ENCODE results near the gene KLHL34. TPM values are rescaled to one million over a fixed set of nuclear protein-coding genes. Genes with fewer than 3 reads are reported as not detected.
A peak's percentile ranks its signal among the peaks of the same experiment; 100 is the strongest.

KLHL34 gene
- total RNA-seq, 1 donor from 2014 or later, result not detected

- Histone ChIP-seq H3K36me3 (ENCODE audit: insufficient read depth, low read length) (no peaks in the 10 kb centered on the region), H3K4me2 (ENCODE audit: low read length) (peak overlapping the region; percentile 22), H3K79me2 (ENCODE audit: insufficient read depth, low read length) (no peaks in the 10 kb centered on the region), H2AFZ (ENCODE audit: low read depth, low read length) (no peak overlapping the region), H3K27me3 (ENCODE audit: insufficient read depth, low read length) (no peaks in the 10 kb centered on the region), H3K9me3 (ENCODE audit: insufficient read depth, low read depth, low read length) (no peaks in the 10 kb centered on the region), H3K4me3 (ENCODE audit: insufficient read depth, low read depth, low read length) (no peak overlapping the region), H3K27ac (ENCODE audit: low read depth, low read length) (peak overlapping the region; percentile 47), H3K9ac (ENCODE audit: low read length) (no peak overlapping the region), H3K4me1 (ENCODE audit: insufficient read depth, low read length) (peaks cover 6% of the 10 kb centered on the region), H4K20me1 (ENCODE audit: insufficient read depth, low read length) (no peaks in the 10 kb centered on the region)
- H3K27ac Mint-ChIP-seq (ENCODE audit: unreplicated experiment), result no peak overlapping the region
- no peak overlapping the region for H3K4me3 Mint-ChIP-seq (ENCODE audit: unreplicated experiment)
- no peaks in the 10 kb centered on the region for H3K36me3 Mint-ChIP-seq (ENCODE audit: low read depth, unreplicated experiment)
- peak; percentile 95 for FAIRE-seq
- H3K27me3 Mint-ChIP-seq (ENCODE audit: low read depth, unreplicated experiment), result no peaks in the 10 kb centered on the region
- H3K4me1 Mint-ChIP-seq (ENCODE audit: low read depth, unreplicated experiment), result peaks cover 2% of the 10 kb centered on the region
- no peaks in the 10 kb centered on the region for H3K9me3 Mint-ChIP-seq (ENCODE audit: unreplicated experiment)
- TF ChIP-seq, protein P1, sequence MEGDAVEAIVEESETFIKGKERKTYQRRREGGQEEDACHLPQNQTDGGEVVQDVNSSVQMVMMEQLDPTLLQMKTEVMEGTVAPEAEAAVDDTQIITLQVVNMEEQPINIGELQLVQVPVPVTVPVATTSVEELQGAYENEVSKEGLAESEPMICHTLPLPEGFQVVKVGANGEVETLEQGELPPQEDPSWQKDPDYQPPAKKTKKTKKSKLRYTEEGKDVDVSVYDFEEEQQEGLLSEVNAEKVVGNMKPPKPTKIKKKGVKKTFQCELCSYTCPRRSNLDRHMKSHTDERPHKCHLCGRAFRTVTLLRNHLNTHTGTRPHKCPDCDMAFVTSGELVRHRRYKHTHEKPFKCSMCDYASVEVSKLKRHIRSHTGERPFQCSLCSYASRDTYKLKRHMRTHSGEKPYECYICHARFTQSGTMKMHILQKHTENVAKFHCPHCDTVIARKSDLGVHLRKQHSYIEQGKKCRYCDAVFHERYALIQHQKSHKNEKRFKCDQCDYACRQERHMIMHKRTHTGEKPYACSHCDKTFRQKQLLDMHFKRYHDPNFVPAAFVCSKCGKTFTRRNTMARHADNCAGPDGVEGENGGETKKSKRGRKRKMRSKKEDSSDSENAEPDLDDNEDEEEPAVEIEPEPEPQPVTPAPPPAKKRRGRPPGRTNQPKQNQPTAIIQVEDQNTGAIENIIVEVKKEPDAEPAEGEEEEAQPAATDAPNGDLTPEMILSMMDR (IDR thresholded peaks at IDR 0.05; ENCODE audit: insufficient read depth, low read depth, low read length), result no peak
- no peak for TF ChIP-seq EZH2 (IDR thresholded peaks at IDR 0.05; ENCODE audit: insufficient read depth, low read length)
- DNase-seq (ENCODE audit: low read depth), result peak; percentile 22
Observed at GRCh38 chrX:21699136-21699535, 41.0 kb upstream of the KLHL34 start.

GRCh38 chrX:21698272-21698671, 40.1 kb upstream of the KLHL34 start:
- H3K9me3 Mint-ChIP-seq (ENCODE audit: unreplicated experiment), result no peaks in the 10 kb centered on the region
- H3K4me3 ChIP-seq (ENCODE audit: insufficient read depth, low read depth, low read length), result no peak overlapping the region
- H3K27ac Mint-ChIP-seq (ENCODE audit: unreplicated experiment), result no peak overlapping the region
- no peak overlapping the region for H3K9ac ChIP-seq (ENCODE audit: low read length)
- H3K27me3 ChIP-seq (ENCODE audit: insufficient read depth, low read length), result no peaks in the 10 kb centered on the region
- no peak overlapping the region for H3K27ac ChIP-seq (ENCODE audit: low read depth, low read length)
- no peak overlapping the region for H3K4me3 Mint-ChIP-seq (ENCODE audit: unreplicated experiment)
- H2AFZ ChIP-seq (ENCODE audit: low read depth, low read length), result no peak overlapping the region
- H3K27me3 Mint-ChIP-seq (ENCODE audit: low read depth, unreplicated experiment), result no peaks in the 10 kb centered on the region
- no peaks in the 10 kb centered on the region for H4K20me1 ChIP-seq (ENCODE audit: insufficient read depth, low read length)
- H3K9me3 ChIP-seq (ENCODE audit: insufficient read depth, low read depth, low read length), result no peaks in the 10 kb centered on the region
- no peaks in the 10 kb centered on the region for H3K36me3 Mint-ChIP-seq (ENCODE audit: low read depth, unreplicated experiment)
- FAIRE-seq (no peak), DNase-seq (ENCODE audit: low read depth) (no peak)
- H3K79me2 ChIP-seq (ENCODE audit: insufficient read depth, low read length), result no peaks in the 10 kb centered on the region
- no peaks in the 10 kb centered on the region for H3K36me3 ChIP-seq (ENCODE audit: insufficient read depth, low read length)
- peaks cover 2% of the 10 kb centered on the region for H3K4me1 Mint-ChIP-seq (ENCODE audit: low read depth, unreplicated experiment)
- H3K4me1 ChIP-seq (ENCODE audit: insufficient read depth, low read length), result peaks cover 6% of the 10 kb centered on the region
- H3K4me2 ChIP-seq (ENCODE audit: low read length), result no peak overlapping the region
- no peak for TF ChIP-seq EZH2 (IDR thresholded peaks at IDR 0.05; ENCODE audit: insufficient read depth, low read length)
- TF ChIP-seq, protein P1 (IDR thresholded peaks at IDR 0.05; ENCODE audit: insufficient read depth, low read depth, low read length), result no peak

DNA sequence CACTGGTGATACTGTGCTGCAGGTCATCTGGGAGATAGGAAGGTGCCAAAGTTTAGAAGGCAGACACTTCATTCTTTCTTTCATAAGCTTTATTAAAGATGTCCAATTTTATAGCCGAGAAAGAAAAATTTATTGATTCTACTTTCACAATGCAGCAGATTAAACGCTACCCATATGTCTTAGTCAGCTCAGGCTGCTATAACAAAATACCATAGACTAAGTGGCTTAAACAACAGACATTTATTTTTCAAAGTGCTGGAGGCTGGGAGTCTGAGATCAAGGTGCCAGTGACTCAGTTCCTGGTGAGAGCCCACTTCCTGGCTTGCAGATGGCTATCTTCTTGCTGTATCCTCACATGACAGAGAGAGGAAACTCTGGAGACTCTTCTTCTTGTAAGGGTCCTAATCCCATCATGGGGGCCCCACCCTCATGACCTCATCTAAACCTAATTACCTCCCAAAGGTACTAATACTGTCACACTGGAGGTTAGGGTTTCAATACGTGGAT, 33.4 kb upstream of the KLHL34 start:
- no peaks in the 10 kb centered on the region for H3K9me3 Mint-ChIP-seq (ENCODE audit: unreplicated experiment)
- TF ChIP-seq, protein P1 (IDR thresholded peaks at IDR 0.05; ENCODE audit: insufficient read depth, low read depth, low read length), result no peak
- TF ChIP-seq EZH2 (IDR thresholded peaks at IDR 0.05; ENCODE audit: insufficient read depth, low read length), result no peak

More for the DNA sequence above, 33.4 kb upstream of the KLHL34 start:
- Histone ChIP-seq H3K4me3 (ENCODE audit: insufficient read depth, low read depth, low read length) (no peak overlapping the region), H3K36me3 (ENCODE audit: insufficient read depth, low read length) (no peaks in the 10 kb centered on the region), H3K4me2 (ENCODE audit: low read length) (no peak overlapping the region), H2AFZ (ENCODE audit: low read depth, low read length) (no peak overlapping the region), H3K27ac (ENCODE audit: low read depth, low read length) (no peak overlapping the region), H3K9ac (ENCODE audit: low read length) (no peak overlapping the region), H4K20me1 (ENCODE audit: insufficient read depth, low read length) (no peaks in the 10 kb centered on the region), H3K79me2 (ENCODE audit: insufficient read depth, low read length) (no peaks in the 10 kb centered on the region), H3K27me3 (ENCODE audit: insufficient read depth, low read length) (no peaks in the 10 kb centered on the region), H3K4me1 (ENCODE audit: insufficient read depth, low read length) (no peaks in the 10 kb centered on the region), H3K9me3 (ENCODE audit: insufficient read depth, low read depth, low read length) (no peaks in the 10 kb centered on the region)
- Mint-ChIP-seq H3K4me1 (ENCODE audit: low read depth, unreplicated experiment) (no peaks in the 10 kb centered on the region), H3K36me3 (ENCODE audit: low read depth, unreplicated experiment) (no peaks in the 10 kb centered on the region), H3K4me3 (ENCODE audit: unreplicated experiment) (no peak overlapping the region), H3K27me3 (ENCODE audit: low read depth, unreplicated experiment) (no peaks in the 10 kb centered on the region), H3K27ac (ENCODE audit: unreplicated experiment) (no peak overlapping the region)
- DNase-seq (ENCODE audit: low read depth) (no peak), FAIRE-seq (peak; percentile 68)
